Right atrium auricular region (tissue), 2 donors: ENCODE data around the gene ARTN. TPM values are rescaled to one million over a fixed set of nuclear protein-coding genes. Genes with fewer than 3 reads are reported as not detected.

Source experiments
- DNase-seq: peaks from one replicate; pipeline ENCODE4 v3.0.0-alpha.2; 2019; ENCODE audit warnings: low spot score
- H3K27ac ChIP-seq, 2 donors: fragments of 200-600 bp; sonication (generic); 1 replicate in 1 of 2; 2 replicates in 1 of 2; pipeline ENCODE4 v1.5.1; 2016 to 2019
- H3K27me3 ChIP-seq, 2 donors: fragments of 200-600 bp; sonication (generic); one replicate each; pipeline versions ENCODE4 v1.5.1 to v1.6.0; 2017 to 2019
- H3K36me3 ChIP-seq: fragments of 200-600 bp; sonication (generic); one replicate; pipeline ENCODE4 v1.5.1; 2016
- H3K4me1 ChIP-seq, 2 donors: fragments of 200-600 bp; sonication (generic); one replicate each; pipeline versions ENCODE4 v1.5.1 to v1.6.0; 2017 to 2019
- H3K4me3 ChIP-seq, 2 donors: fragments of 200-600 bp; sonication (generic); 1 replicate in 1 of 2; 2 replicates in 1 of 2; pipeline ENCODE4 v1.5.1; 2017 to 2019; ENCODE audit warnings: mild to moderate bottlenecking in 1 of 2, moderate library complexity in 1 of 2
- H3K9me3 ChIP-seq, 2 donors: fragments of 200-600 bp; sonication (generic); one replicate each; pipeline ENCODE4 v1.5.1; 2019
- CTCF ChIP-seq, 2 donors: fragments of 200-600 bp; sonication (generic); IDR thresholded peaks; one replicate each; pipeline ENCODE4 v1.5.1; 2019; ENCODE audit warnings: antibody characterized with exemption in 2 of 2
- total RNA-seq, 2 donors: library from RNA; depleted of rRNA; stranded (reverse); fragments of >200 nt; gene quantifications; one replicate each; pipeline ENCODE4 v1.1.0, GENCODE V29; 2016

Gene ARTN
- total RNA-seq, 2 donors from 2014 or later, result 0.75 TPM; not detected in 1

- no peaks in the 10 kb centered on the region for H3K27me3 ChIP-seq
- H3K27ac ChIP-seq, result no peak overlapping the region
- DNase-seq, result no peak
- H3K9me3 ChIP-seq, result no peaks in the 10 kb centered on the region
- TF ChIP-seq CTCF (IDR thresholded peaks at IDR 0.05), result no peak
- no peaks in the 10 kb centered on the region for H3K36me3 ChIP-seq
- no peak overlapping the region for H3K4me3 ChIP-seq
- peaks cover 0 to 24% of the 10 kb centered on the region in 2 donors for H3K4me1 ChIP-seq
Measured at GRCh38 chr1:43938892-43939587, 5.4 kb downstream of the ARTN start.

- H3K9me3 ChIP-seq, result no peaks in the 10 kb centered on the region
- H3K36me3 ChIP-seq, result no peaks in the 10 kb centered on the region
- no peak overlapping the region for H3K27ac ChIP-seq
- H3K27me3 ChIP-seq, result no peaks in the 10 kb centered on the region
- H3K4me1 ChIP-seq, result peaks cover 0 to 22% of the 10 kb centered on the region in 2 donors
- no peak for TF ChIP-seq CTCF (IDR thresholded peaks at IDR 0.05)
- DNase-seq, result no peak
- H3K4me3 ChIP-seq, result no peak overlapping the region
Measured at GRCh38 chr1:43942411-43942810, 8.8 kb downstream of the ARTN start.

DNA sequence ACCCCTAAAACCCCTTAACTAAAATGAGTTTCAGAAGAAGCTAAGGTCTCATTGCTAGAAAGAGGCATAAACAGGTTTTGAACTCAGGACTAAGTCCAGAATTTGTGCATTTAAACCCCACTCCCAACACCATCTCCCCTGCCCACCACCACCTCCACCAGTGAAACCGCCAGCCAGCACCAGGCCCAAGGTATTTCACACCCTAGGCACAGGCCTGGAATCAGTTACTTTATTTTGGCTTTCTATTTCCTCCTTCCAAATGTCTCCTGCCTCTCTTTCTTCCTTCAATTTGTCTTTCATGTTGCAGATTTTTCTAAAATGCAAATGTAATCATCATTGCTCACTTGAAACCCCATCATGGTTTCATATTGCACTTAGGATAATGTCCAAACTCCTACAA lies 11.3 kb downstream of the ARTN start:
- no peak for DNase-seq
- no peak for TF ChIP-seq CTCF (IDR thresholded peaks at IDR 0.05)
- H3K27me3 ChIP-seq, result no peaks in the 10 kb centered on the region

GRCh38 chr1:43945674-43946235 lies 12.2 kb downstream of the ARTN start:
- no peak for DNase-seq
- Histone ChIP-seq H3K9me3 (no peaks in the 10 kb centered on the region), H3K27ac (peak overlapping the region; percentile 93 to 96), H3K27me3 (no peaks in the 10 kb centered on the region), H3K36me3 (peaks cover 6% of the 10 kb centered on the region), H3K4me1 (peaks cover 0 to 33% of the 10 kb centered on the region in 2 donors), H3K4me3 (peak overlapping the region; percentile 63 to 79)
- no peak for TF ChIP-seq CTCF (IDR thresholded peaks at IDR 0.05)

More for the DNA sequence above, 11.3 kb downstream of the ARTN start:
- H3K36me3 ChIP-seq, result peaks cover 3% of the 10 kb centered on the region
- H3K4me3 ChIP-seq, result no peak overlapping the region
- no peak overlapping the region for H3K27ac ChIP-seq
- no peaks in the 10 kb centered on the region for H3K9me3 ChIP-seq
- peaks cover 0 to 33% of the 10 kb centered on the region in 2 donors for H3K4me1 ChIP-seq

- TF ChIP-seq CTCF (IDR thresholded peaks at IDR 0.05), result peak; percentile 73 to 81
- peaks cover 0 to 33% of the 10 kb centered on the region in 2 donors for H3K4me1 ChIP-seq
- H3K4me3 ChIP-seq, result peak within 1 kb of the TSS; percentile 63 to 79
- peak; percentile 95 for DNase-seq
- no peaks in the 10 kb centered on the region for H3K27me3 ChIP-seq
- H3K36me3 ChIP-seq, result peaks cover 6% of the 10 kb centered on the region
- H3K9me3 ChIP-seq, result no peaks in the 10 kb centered on the region
- H3K27ac ChIP-seq, result peak within 1 kb of the TSS; percentile 93 to 96
Measured at GRCh38 chr1:43946236-43947060, 12.8 kb downstream of the ARTN start, which contains the start of gene IPO13. Gene IPO13, plus strand, starts transcription at chr1:43946950. Its CDS starts 651 bp downstream, at chr1:43947601.
